SW480 (cell line): ENCODE data around the gene SRCAP.

Experiments used
- DNase-seq: peaks from one replicate; pipeline ENCODE4 v3.0.0-alpha.2; 2016; ENCODE audit warnings: low spot score

Gene SRCAP

DNA sequence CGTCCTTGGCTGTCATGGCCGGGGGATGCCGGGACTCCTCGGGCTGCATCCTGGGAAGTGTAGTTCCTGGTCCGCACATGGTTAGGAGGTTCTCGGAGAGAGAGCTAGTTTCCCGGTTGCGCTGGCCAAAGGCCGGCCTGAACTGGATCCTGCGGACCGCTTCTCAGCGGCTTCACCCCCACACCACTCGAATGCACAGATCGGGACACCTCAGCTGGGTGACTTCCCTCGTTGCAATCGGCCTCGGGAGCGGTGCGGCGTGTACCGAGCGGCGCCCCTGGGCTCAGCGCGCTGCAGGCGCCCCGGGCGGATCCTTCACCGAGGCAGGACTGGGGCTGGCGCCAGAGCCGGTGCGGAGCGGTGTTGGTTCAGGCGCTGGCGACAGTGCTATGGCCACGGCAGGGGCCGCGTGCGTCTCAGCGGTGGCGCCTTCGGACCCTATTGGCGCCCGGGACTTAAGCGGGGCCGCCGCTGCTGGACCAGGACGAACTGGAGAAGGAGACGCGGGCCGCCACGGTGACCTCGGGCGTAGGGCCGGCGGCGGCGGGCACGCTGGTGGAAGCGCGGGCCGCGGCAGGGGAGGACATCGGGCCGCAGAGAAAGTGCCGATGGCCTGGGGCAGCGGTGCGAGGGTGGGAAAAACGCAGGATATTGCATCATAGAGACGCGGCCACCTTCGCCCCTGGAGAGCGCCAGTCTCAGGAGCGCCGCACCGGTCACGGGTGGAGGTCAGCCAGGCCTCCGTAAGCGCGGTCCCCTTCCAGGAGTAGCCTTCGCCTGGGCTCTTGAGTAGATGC lies 76.6 kb downstream of the SRCAP start:
- DNase-seq = peak; percentile 88

DNA sequence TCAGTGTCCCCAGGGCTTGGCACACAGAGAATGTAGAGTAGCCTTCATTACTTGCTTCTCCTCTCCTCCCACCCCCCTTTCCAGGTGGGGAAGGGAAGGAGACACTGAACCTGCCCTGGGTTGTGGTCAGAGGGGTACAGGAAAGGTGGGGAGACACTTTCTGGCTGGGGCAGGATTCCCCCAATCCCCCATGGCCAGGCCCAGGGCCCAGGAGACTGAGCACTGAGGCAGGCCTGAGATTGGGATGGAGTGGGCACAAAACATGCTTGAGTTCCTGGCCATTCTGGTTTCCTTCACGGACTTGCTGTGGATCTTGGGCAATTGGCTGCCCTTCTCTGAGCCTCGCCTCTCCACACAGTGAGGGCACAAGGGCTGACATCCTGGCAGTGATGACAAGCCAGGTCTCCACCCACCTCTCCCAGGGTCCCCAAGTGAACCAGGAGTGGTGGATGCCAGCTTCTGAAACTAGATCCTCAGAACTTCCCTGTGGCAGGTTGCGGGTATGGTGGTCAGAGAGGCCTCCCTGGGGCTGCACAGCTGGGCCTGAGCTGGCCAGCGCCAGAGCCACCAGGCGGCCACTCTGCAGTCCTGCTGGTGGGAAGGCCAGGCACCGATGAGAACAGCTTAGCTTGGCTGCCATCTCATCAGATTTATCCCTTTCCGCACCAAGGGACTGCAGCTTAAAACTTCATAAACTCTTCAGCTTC lies 78.8 kb downstream of the SRCAP start:
- no peak for DNase-seq

DNA sequence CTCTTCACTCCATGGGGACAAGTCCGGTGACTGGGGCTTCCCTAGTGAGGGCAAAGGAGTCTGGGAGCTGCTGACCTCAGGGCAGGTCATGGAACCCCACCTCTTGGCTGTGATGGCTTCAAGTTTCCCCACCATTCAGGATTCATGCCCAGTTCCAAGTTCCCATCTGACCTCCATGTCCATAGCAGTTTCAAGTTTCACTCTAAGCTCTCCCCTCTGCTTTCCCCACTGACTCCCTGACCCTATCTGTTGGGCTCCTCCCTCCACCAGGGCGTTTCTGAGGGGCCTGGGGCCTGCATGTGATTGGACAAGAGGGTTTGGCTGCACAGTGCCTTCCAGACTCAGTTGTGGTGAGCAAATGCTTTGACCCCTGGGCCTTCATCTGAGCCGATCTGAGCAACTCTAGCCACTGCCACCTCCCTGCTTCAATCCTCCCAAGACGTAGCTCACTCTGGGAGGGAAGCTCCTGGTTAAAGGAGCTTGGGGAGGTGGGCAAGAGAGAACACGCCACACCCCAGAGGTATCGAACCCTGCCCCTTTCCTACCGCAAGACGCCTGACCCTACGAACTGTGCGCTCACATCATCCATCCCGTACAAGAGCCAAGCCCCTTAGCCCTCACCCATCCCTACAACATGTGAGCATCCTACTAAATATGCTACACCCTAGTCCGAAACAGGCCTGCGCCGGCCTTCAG lies 79.7 kb downstream of the SRCAP start:
- no peak for DNase-seq

DNA sequence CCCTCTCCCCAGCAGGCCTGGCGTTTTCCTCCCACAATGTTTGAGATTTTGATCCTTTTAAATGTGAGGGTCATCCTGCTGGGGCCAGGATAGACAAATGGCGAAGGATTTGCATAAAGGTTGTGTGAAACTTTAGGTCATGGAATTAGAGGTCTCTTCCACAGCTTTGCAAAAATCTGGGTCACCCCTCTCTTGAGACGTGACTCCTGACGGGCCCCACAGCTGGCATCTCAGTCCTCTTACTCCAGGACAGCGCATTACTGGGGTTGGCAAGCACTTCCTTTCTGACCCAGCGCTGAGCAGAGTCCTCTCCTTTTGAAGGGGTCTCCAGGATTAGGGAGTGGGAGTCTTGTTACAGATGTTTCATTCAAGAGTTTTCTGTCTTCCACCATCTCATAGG lies 80.6 kb downstream of the SRCAP start:
- no peak for DNase-seq

DNA sequence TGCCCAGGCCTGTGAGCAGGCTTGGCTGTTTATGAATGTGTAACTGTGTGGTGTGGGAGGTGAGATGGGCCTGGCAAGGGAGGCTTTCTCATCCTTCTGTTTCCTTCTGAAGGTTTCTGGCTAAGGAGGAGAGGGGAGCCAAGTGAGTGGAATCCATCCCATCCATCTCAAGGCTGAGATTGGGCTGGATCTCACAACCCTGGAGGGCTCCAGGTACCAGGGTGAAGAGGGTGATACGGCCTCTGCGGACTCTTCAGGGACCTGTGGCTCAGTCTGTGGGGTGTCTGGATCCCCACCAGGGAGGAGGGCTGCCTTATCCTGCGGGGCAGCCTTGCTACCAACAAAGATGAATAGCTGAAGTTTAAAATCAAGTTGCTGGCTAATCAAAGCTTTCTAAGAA lies 81.0 kb downstream of the SRCAP start:
- no peak for DNase-seq

DNA sequence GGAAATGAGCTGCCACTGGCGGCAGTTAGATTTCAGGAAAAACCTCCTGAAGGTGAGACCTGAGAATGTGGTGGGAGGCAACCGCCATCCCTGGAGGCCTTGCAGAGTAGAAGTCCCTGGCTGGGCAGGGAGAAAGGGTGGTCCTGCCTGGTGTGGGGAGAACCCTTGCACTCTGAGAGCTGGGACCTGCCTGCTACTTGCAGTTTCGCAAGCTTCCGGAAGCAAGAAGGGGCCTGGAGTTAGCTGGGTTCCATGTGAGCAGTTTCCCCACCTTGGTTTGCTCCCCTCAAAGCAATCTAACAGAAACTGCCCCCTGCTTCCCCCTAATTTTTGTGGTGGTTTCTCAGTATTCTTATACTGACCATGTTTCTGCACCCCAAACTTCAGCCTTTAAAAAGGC lies 81.6 kb downstream of the SRCAP start:
- no peak for DNase-seq

DNA sequence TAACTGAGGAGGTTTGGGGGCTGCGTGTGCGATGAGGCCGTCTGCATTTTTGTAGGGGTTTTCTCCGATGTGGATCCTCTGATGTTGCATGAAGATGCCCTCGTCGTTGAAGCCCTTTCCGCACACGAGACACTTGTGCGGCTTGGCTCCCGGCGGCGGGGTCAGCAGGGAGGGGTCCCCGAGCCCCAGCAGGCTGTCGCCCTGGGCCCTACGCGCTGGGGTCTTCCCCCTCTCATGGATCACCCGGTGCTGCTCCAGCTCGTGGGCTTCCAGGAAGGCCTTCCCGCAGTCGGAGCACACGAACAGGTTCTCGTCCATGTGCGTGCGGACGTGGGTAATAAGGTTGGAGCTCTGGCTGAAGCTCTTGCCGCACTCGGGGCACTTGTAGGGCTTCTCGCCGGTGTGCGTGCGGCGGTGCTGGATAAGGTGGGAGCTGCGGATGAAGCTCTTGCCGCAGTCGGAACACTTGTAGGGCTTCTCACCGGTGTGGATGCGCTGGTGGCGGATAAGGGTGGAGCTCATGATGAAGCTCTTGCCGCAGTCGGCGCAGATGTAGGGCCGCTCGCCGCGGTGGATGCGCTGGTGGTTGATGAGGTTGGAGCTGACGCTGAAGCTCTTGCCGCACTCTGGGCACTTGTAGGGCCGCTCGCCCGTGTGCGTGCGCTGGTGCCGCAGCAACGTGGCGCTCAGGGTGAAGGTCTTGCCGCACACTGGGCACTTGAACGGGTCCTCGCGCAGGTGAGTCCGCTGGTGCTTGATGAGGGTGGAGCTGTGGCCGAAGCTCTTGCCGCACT lies 83.7 kb downstream of the SRCAP start:
- DNase-seq = no peak

DNA sequence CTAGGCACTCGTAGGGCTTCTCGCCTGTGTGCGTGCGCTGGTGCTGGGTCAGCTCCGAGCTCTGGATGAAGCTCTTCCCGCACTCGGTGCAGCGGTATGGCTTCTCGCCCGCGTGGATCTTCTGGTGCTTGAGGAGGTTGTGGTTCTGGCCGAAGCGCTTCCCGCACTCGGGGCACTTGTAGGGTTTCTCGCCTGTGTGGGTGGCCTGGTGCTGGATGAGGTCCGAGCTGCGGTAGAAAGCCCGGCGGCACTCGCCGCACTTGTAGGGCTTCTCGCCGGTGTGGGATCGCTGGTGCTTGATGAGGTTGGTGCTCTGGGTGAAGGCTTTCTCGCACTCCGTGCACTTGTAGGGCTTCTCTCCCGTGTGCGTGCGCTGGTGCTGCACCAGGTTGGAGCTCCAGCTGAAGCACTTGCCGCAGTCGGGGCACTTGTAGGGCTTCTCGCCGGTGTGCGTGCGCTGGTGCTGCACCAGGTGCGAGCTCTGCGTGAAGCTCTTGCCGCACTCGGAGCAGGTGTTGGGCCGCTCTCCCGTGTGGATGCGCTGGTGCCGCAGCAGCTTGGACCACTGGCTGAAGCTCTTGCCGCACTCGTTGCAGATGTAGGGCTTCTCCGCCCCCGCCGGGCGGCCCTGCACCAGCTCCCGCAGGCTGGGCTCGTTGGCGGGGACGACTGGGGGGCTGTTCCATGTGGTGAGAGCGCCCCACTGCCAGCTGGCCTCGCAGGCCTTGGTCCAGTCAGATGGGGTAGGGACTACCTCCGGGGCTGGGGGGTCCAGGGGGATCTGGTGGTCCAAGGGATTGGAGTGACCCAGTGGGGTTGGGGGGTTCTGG lies 84.5 kb downstream of the SRCAP start:
- DNase-seq = no peak

DNA sequence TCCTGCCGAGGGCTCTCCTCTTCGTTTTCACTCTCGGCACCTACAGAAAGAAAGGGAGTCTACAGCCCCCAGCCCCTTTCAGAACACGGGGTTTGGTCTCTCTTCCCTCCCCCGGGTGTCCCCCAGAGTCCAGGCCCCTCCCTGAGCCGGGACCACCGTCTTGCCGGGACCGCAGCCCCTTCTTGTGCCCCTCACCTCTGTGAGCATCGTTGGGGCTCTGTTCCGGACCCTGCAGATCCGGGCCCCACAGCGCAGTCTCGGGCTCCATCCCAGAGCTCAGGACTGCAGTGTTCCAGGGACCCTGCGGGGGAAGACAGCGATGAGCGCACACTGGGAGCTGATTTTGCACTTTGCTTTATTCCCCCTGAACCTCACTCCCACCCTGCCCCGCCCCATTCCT lies 85.2 kb downstream of the SRCAP start:
- DNase-seq = no peak

DNA sequence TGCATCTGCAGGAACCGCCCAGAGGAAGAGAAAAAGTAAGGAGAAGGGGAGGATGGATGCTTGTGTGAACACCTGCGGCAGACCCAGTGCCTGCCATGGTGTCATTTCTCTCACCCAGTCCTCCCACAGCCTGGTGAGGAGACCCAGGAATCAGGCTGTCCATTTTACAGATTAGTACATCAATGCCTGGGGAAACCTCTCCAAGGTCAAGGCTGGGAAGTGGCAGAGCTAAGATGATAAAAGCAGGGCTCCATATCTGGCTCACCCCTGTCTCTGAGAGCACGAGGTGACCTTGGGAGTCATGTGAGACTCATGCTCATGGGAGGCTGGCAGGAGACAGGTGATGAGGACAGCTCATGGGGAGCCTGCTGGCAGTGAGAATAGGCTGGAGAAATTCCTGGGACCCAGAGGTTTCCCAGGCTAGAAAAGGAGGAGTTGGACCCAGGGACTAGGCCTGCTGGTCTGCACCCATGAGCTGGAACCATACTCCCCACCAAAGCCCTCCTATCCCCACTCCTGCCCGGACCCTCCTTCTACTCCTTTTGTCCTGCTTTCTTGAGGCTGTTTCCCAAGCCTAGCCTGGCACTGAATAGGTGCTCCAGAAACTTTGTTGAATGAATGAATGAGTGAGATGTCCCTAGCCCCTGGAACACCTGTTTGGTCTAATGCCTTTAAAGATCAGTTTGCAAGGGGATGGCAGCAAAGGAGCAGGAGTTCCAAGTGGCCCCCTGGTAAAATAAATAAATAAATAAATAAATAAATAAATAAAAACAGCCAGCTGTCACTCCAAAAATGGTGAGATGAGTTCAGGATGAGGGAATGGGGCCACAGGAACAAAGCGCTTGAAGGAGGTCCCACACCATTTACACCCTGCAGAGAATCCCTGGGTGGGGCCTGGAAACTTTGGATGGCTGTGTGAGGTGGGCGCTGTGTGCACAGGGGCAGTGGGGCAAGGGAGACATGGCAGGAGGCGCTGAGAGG lies 86.4 kb downstream of the SRCAP start:
- DNase-seq = no peak

DNA sequence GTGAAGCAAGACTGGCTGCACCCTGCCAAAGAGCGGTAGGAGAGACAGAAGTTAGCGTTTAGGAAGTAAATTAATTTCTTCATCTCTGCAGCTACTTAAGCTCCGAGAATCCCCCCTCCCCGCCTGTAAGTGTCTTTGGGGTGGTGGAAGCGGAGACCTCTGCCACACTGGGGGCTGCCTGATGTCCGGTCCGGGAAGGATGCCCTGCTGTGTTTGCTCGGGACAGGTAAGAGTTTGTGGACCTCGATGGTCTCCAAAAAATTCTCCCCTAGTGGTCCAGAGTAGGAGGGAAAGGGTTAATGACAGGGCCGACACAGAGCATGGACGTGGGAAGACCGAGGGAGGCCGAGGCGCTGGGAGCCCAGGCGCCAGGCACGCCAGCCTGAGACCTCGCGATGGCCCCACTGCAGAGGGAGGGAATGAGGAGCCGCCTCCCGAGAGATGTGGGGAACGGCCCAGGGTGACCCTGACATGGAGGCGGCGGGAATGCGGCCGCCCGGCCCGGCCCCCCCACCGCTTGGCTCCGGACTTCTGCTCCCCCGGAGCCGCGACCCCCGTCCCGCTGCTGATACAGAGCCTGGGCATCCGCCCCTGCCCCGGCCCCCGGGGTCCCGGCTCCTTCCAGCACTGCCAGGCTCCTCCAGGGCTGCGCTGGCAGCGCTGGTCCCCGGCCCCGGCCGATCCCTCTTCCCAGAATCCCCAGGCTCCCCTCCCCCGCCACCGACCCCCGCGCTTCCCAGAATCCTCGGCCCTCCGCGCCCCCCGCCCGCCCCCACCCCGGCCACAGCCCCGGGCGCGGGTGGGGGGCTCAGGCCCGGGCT lies 87.4 kb downstream of the SRCAP start:
- DNase-seq = peak; percentile 41

DNA sequence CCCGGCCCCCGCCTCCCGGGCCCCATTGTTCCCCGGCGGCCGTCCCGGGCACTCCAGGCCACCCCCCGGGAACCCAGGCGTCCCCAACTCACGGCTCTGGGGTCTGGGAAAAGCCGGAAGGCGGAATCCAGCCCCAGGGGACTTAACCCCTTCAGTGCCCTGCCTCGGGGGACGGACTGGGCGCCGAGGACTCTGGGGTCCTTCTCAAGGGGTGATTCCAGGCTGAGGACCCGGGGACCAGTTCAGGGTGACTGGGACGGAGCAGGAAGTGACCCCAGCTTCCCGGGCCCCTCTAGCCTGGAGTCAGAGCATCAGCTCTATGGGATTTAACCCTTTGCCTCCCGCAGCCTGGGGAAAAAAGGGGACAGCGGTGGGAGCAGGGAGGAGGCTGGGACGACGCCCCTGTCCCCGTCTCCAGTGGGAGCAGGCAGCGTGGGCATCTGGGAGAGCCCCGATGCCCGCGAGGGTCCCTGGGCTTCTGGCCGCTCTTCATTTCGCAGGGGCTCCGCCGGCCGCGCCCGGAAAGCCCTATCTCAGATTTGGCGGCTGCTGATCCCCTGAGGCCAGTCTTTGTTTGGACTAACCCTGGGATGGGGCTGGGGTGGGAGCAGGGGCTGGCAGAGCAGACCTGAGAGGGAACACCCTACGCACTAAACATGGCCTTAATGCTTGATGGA lies 88.1 kb downstream of the SRCAP start, which contains the start of gene ZNF629:
Gene ZNF629 (minus strand): TSS at position 270 of the 677 bp plus-strand sequence. CDS start 2,723 bp downstream, outside the sequence.
- DNase-seq = peak; percentile 67

DNA sequence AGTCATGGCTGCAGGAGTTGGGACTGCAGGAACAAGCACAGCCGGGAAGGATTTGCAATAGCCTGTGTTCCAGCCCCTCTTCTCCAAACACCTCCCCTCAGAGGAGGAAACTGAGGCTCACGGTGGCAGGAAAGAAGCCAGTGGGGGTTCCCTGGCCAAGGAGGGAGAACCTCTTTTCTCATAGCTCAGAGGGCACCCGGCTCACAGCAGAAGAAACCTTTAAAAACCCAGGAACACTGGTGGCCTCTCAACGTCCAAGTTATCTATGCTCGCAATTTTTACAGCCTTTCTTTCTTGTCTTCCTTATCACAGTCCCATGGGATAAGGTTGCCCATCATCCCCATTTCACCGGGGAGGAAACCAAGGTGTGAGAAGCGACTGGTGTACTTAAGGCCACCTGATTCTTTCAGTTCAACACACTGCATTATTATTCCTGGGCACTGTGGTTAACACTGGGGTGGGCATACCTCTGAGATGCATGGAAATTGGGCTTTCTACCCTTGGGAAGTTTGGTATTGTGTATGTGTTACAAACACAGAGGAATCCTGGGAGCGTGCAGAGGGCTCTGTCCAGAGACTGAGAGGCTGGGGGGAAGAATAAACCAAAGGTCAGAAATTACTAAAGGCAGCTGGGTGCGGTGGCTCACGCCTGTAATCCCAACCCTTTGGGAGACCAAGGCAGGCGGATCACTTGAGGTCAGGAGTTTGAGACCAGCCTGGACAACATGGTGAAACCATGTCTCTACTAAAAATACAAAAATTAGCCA lies 88.8 kb downstream of the SRCAP start:
- DNase-seq = no peak
